Uterus (tissue), 4 donors: ENCODE measurements around the gene CHST14. TPM values are rescaled to one million over a fixed set of nuclear protein-coding genes. Genes with fewer than 3 reads are reported as not detected.
A peak's percentile ranks its signal among the peaks of the same experiment; 100 is the strongest.

Experiments used
- DNase-seq, 2 donors: peaks; one replicate each; pipeline ENCODE4 v3.0.0-alpha.2; 2019 to 2020
- H3K27ac ChIP-seq, 2 donors: fragments of 200-600 bp; sonication (generic); 1 replicate in 1 of 2; 2 replicates in 1 of 2; pipeline ENCODE4 v1.5.1; 2016 to 2018
- H3K27me3 ChIP-seq, 2 donors: fragments of 200-600 bp; sonication (generic); one replicate each; pipeline ENCODE4 v1.5.1; 2018 to 2019; ENCODE audit warnings: control low read depth in 1 of 2
- H3K36me3 ChIP-seq, 2 donors: fragments of 200-600 bp; sonication (generic); one replicate each; pipeline ENCODE4 v1.5.1; 2019; ENCODE audit warnings: control low read depth in 1 of 2
- H3K4me1 ChIP-seq, 2 donors: fragments of 200-600 bp; sonication (generic); one replicate each; pipeline ENCODE4 v1.5.1; 2018 to 2019; ENCODE audit warnings: control low read depth in 1 of 2
- H3K4me3 ChIP-seq, 2 donors: fragments of 200-600 bp; sonication (generic); 1 replicate in 1 of 2; 2 replicates in 1 of 2; pipeline ENCODE4 v1.5.1; 2018 to 2019; ENCODE audit warnings: mild to moderate bottlenecking in 1 of 2
- H3K9me3 ChIP-seq, 2 donors: fragments of 200-600 bp; sonication (generic); one replicate each; pipeline ENCODE4 v1.5.1; 2019; ENCODE audit warnings: control low read depth in 1 of 2
- CTCF ChIP-seq, 4 experiments: fragments of 200-600 bp in 2 of 4; fragments of 450-650 bp in 2 of 4; sonication (generic) in 2 of 4; IDR thresholded peaks; one replicate each; pipeline ENCODE4 v1.5.1; 2016 to 2019; ENCODE audit warnings: antibody characterized with exemption in 4 of 4, mild to moderate bottlenecking in 2 of 4, moderate library complexity in 1 of 4
- POLR2A ChIP-seq, 2 donors: fragments of 450-650 bp; IDR thresholded peaks; one replicate each; pipeline ENCODE4 v1.6.1; 2016; ENCODE audit warnings: antibody characterized with exemption in 2 of 2, mild to moderate bottlenecking in 1 of 2, moderate library complexity in 1 of 2
- intact Hi-C: fragments of 100-400 bp; cut with DNase I; formaldehyde crosslinking; loops from one replicate; pipeline ENCODE4 v1.15.1; 2023; ENCODE audit warnings: low total_unique reads
- total RNA-seq, 4 donors: library from RNA; depleted of rRNA in 3 of 4; stranded (reverse); fragments of >200 nt in 3 of 4; gene quantifications; one replicate each; pipeline versions ENCODE4 v1.1.0 to v1.2.4, GENCODE V29; 2014 to 2023
- donor health status: DM: yes; HTN: yes; CAD: no.

CHST14 gene
- total RNA-seq, 4 donors from 2014 or later, result 6.8 to 26.1 (median 17.9) TPM

- peak overlapping the region; percentile 13 to 43 for H3K4me3 ChIP-seq
- no peaks in the 10 kb centered on the region for H3K4me1 ChIP-seq
- H3K27ac ChIP-seq, result peak overlapping the region in 1 of 2 donors; percentile 54
- intact Hi-C loops, result no loop called here
- H3K36me3 ChIP-seq, result no peaks in the 10 kb centered on the region
- H3K9me3 ChIP-seq, result no peaks in the 10 kb centered on the region
- peak; percentile 56 to 60 for DNase-seq
- no peaks in the 10 kb centered on the region for H3K27me3 ChIP-seq
- no peak for TF ChIP-seq CTCF (IDR thresholded peaks at IDR 0.05)
- no peak for TF ChIP-seq POLR2A (IDR thresholded peaks at IDR 0.05)
These were observed 40.8 kb downstream of the CHST14 start for GRCh38 chr15:40511472-40512133.

GRCh38 chr15:40512440-40512839 is 41.7 kb downstream of the CHST14 start:
- intact Hi-C loops, result no loop called here
- TF ChIP-seq POLR2A (IDR thresholded peaks at IDR 0.05), result no peak
- TF ChIP-seq CTCF (IDR thresholded peaks at IDR 0.05), result no peak
- H3K27ac ChIP-seq, result no peak overlapping the region

GRCh38 chr15:40513609-40514008 is 42.8 kb downstream of the CHST14 start:
- H3K27ac ChIP-seq, result no peak overlapping the region
- TF ChIP-seq CTCF (IDR thresholded peaks at IDR 0.05), result no peak
- TF ChIP-seq POLR2A (IDR thresholded peaks at IDR 0.05), result no peak
- no peak overlapping the region for H3K4me3 ChIP-seq
- no peaks in the 10 kb centered on the region for H3K9me3 ChIP-seq
- H3K27me3 ChIP-seq, result no peaks in the 10 kb centered on the region
- no peak for DNase-seq
- H3K36me3 ChIP-seq, result no peaks in the 10 kb centered on the region
- H3K4me1 ChIP-seq, result no peaks in the 10 kb centered on the region
- intact Hi-C loops, result no loop called here

More at GRCh38 chr15:40512440-40512839, 41.7 kb downstream of the CHST14 start:
- Histone ChIP-seq H3K4me3 (no peak overlapping the region), H3K4me1 (no peaks in the 10 kb centered on the region), H3K9me3 (no peaks in the 10 kb centered on the region), H3K36me3 (no peaks in the 10 kb centered on the region), H3K27me3 (no peaks in the 10 kb centered on the region)
- no peak for DNase-seq

GRCh38 chr15:40516322-40516721 is 45.5 kb downstream of the CHST14 start:
- Histone ChIP-seq H3K27ac (no peak overlapping the region), H3K4me1 (no peaks in the 10 kb centered on the region), H3K27me3 (no peaks in the 10 kb centered on the region), H3K4me3 (no peak overlapping the region), H3K36me3 (no peaks in the 10 kb centered on the region), H3K9me3 (no peaks in the 10 kb centered on the region)
- intact Hi-C loops, result no loop called here
- no peak for TF ChIP-seq CTCF (IDR thresholded peaks at IDR 0.05)
- TF ChIP-seq POLR2A (IDR thresholded peaks at IDR 0.05), result no peak
- DNase-seq, result no peak

Other genes starting within 250 kb of the CHST14 start
- gene PAK6, start 231.9 kb upstream of the CHST14 start, total RNA-seq, result 1 to 10 TPM in 3 of 4 donors, not detected in 1; 2.3 to 5.0 (median 3.3) TPM
- under 1 TPM in 2 of 4 donors, not detected in 2; 0.28 to 0.52 TPM for gene ANKRD63, start 187.9 kb upstream of the CHST14 start, total RNA-seq
- gene PLCB2, start 163.0 kb upstream of the CHST14 start, total RNA-seq, result 10 to 100 TPM in 2 of 4 donors, 1 to 10 TPM in 2; 3.5 to 19.0 (median 9.3) TPM
- 10 to 100 TPM in 2 of 4 donors, 1 to 10 TPM in 2; 3.2 to 68.1 (median 8.9) TPM for gene INAFM2, start 147.3 kb upstream of the CHST14 start, total RNA-seq
- gene CCDC9B, start 130.0 kb upstream of the CHST14 start, total RNA-seq, result 10 to 100 TPM in 1 of 4 donors, 1 to 10 TPM in 3; 2.4 to 43.8 (median 6.6) TPM
- gene PHGR1, start 120.0 kb upstream of the CHST14 start, total RNA-seq, result 1 to 10 TPM in 1 of 4 donors, not detected in 3; 1.8 TPM
- gene DISP2, start 112.8 kb upstream of the CHST14 start, total RNA-seq, result under 1 TPM in 2 of 4 donors, not detected in 2; 0.14 to 0.85 TPM
- 10 to 100 TPM in 2 of 4 donors, 1 to 10 TPM in 2; 2.1 to 23.5 (median 9.7) TPM for gene KNSTRN, start 88.3 kb upstream of the CHST14 start, total RNA-seq
- 100 to 1,000 TPM in 1 of 4 donors, 10 to 100 TPM in 3; 66.5 to 203 (median 83.7) TPM for gene IVD, start 65.2 kb upstream of the CHST14 start, total RNA-seq
- gene BAHD1, start 30.0 kb upstream of the CHST14 start, total RNA-seq, result 10 to 100 TPM in 2 of 4 donors, 1 to 10 TPM in 2; 5.0 to 35.5 (median 10.5) TPM
- gene CCDC32, start 94.1 kb downstream of the CHST14 start, total RNA-seq, result 10 to 100 TPM; 18.2 to 39.3 (median 29.3) TPM
- gene RPUSD2, start 98.3 kb downstream of the CHST14 start, total RNA-seq, result 10 to 100 TPM in 1 of 4 donors, 1 to 10 TPM in 1, under 1 TPM in 2; 0.29 to 18.6 (median 5.0) TPM
- gene KNL1, start 123.3 kb downstream of the CHST14 start, total RNA-seq, result 10 to 100 TPM in 1 of 4 donors, under 1 TPM in 2, not detected in 1; 0.26 to 33.5 (median 0.55) TPM
- gene RAD51, start 224.2 kb downstream of the CHST14 start, total RNA-seq, result 1 to 10 TPM in 2 of 4 donors, under 1 TPM in 1, not detected in 1; 0.51 to 7.7 (median 1.3) TPM